BLaER1 treated with 17β-estradiol and CSF1 and Interleukin-3, amounts not matched to agents 10 nM and 100 nM (cell line): ENCODE measurements around the gene TMEM130.
A peak's percentile ranks its signal among the peaks of the same experiment; 100 is the strongest.

Source experiments
- H3K27ac ChIP-seq, 11 experiments: shearing (Covaris generic); formaldehyde crosslinking; 2 replicates each; pipeline ENCODE4 v1.8.1; 2022
- H3K27me3 ChIP-seq, 11 experiments: shearing (Covaris generic); formaldehyde crosslinking; 2 replicates each; pipeline ENCODE4 v1.8.1; 2022
- H3K36me3 ChIP-seq, 11 experiments: shearing (Covaris generic); formaldehyde crosslinking; 2 replicates each; pipeline ENCODE4 v1.8.1; 2022
- H3K4me1 ChIP-seq, 10 experiments: shearing (Covaris generic); formaldehyde crosslinking; 2 replicates each; pipeline ENCODE4 v1.8.1; 2022
- H3K4me2 ChIP-seq, 11 experiments: shearing (Covaris generic); formaldehyde crosslinking; 2 replicates each; pipeline ENCODE4 v1.8.1; 2022
- H3K4me3 ChIP-seq, 10 experiments: shearing (Covaris generic); formaldehyde crosslinking; 2 replicates each; pipeline ENCODE4 v1.8.1; 2022
- H3K9ac ChIP-seq, 11 experiments: shearing (Covaris generic); formaldehyde crosslinking; 2 replicates each; pipeline ENCODE4 v1.8.1; 2022
- H3K9me3 ChIP-seq, 11 experiments: shearing (Covaris generic); formaldehyde crosslinking; replicated peaks in 1 of 11; 2 replicates each; pipeline ENCODE4 v1.8.1; 2022
- H4K20me1 ChIP-seq, 11 experiments: shearing (Covaris generic); formaldehyde crosslinking; 2 replicates each; pipeline ENCODE4 v1.8.1; 2022
- Cebpa-rat ChIP-seq, 11 experiments: shearing (Covaris generic); IDR thresholded peaks; 2 replicates each; pipeline ENCODE4 v1.8.1; 2022

Gene TMEM130

DNA sequence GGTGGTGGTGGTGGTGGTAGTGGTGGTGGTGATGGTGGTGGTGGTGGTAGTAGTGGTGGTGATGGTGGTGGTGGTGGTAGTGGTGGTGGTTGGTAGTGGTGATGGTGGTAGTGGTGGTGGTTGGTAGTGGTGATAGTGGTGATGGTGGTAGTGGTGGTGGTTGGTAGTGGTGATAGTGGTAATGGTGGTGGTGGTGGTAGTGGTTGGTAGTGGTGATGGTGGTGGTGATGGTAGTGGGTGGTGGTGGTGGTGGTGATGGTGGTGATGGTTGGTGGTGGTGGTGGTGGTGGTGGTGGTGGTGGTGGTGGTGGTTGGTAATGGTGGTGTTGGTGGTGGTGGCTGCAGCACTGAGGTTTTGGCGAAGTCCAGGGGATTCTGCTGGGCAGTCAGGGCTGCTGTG lies 58.5 kb downstream of the TMEM130 start:
- Histone ChIP-seq H3K4me3 (no peak overlapping the region), H3K9me3 (peaks cover 0 to 18% (median 0%) of the 10 kb centered on the region in 11 experiments; a peak in 11 of 22 replicates), H3K27ac (no peak overlapping the region), H4K20me1 (no peaks in the 10 kb centered on the region), H3K4me2 (no peak overlapping the region), H3K27me3 (no peaks in the 10 kb centered on the region), H3K4me1 (peaks cover 0 to 8% (median 0%) of the 10 kb centered on the region in 10 experiments; a peak in 2 of 20 replicates), H3K9ac (no peak overlapping the region), H3K36me3 (no peaks in the 10 kb centered on the region)
- no peak for TF ChIP-seq Cebpa-rat (IDR thresholded peaks at IDR 0.05)

DNA sequence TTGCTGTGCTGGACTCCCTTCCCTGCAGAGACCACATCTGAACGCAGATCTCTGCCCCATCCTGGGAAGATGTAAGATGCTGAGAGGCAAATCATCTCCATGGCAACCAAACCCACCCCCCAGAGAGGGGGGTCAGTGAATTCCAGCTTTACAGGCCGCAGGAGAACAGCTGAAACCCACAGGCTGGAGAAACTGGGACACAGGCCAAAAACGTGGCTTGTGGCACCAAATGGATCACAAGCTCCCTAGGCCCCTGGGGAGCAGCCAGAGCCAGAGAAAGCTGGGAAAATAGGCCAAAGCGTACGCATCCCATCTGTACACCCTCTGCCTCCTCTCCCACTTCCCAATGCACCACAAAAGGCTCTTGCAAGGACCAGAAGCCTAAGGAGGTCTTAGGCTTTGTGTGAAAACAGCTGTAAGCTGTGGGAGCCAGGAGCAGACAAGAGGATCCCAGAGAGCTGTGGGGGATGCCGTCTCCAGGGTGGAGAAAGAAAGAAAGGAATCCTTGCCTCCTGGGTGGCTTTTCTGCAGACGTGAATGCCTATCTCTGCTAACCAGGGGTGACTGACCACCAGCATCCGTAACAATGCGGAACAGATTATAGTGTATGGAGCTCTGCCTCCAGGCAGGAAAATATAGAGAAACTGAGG lies 59.5 kb downstream of the TMEM130 start:
- Histone ChIP-seq H3K4me2 (no peak overlapping the region), H3K4me3 (no peak overlapping the region), H3K27ac (no peak overlapping the region), H3K9ac (no peak overlapping the region), H3K4me1 (peaks cover 0 to 10% (median 0%) of the 10 kb centered on the region in 10 experiments; a peak in 5 of 20 replicates), H4K20me1 (no peaks in the 10 kb centered on the region), H3K27me3 (no peaks in the 10 kb centered on the region), H3K9me3 (peaks cover 0 to 18% (median 0%) of the 10 kb centered on the region in 11 experiments; a peak in 11 of 22 replicates), H3K36me3 (no peaks in the 10 kb centered on the region)
- no peak for TF ChIP-seq Cebpa-rat (IDR thresholded peaks at IDR 0.05)

DNA sequence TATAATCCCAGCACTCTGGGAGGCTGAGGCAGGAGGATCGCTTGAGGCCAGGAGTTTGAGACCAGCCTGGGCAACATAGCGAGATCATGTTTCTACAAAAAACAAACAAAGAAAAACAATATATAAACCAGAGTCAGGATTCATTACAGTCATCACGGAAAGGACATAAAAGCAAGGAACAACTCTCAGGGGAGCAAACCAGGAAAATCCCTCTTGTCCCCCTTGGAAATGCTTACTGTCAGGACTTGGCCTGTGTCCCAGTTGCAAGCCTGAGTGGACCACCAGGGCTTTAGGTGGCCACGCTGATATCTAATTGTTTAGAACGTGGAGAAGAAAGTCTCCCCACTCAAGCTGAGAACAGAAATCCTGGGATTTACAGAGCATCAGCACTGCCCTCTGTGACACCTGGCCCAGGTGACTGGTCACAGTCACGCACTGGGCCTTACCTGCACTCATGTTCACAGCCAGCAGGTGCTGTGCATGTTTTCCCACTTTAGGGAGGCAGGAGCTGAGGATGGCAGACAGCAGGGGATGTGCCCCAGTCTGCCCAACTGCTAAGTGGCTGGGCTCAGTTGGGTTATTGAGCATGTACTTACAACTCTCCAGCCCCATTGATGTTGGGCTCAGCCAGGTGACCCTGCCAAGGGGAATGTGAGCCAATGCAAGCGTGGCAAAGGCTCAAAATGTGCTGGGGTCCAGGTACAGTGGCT lies 60.9 kb downstream of the TMEM130 start:
- Histone ChIP-seq H3K4me1 (peaks cover 4 to 18% (median 7%) of the 10 kb centered on the region in 10 experiments), H3K4me2 (no peak overlapping the region), H3K36me3 (no peaks in the 10 kb centered on the region), H3K27ac (no peak overlapping the region), H3K9me3 (peaks cover 0 to 18% (median 0%) of the 10 kb centered on the region in 11 experiments; a peak in 11 of 22 replicates), H3K9ac (no peak overlapping the region), H4K20me1 (no peaks in the 10 kb centered on the region), H3K4me3 (no peak overlapping the region), H3K27me3 (peaks cover 0 to 5% (median 0%) of the 10 kb centered on the region in 11 experiments; a peak in 3 of 22 replicates)
- TF ChIP-seq Cebpa-rat (IDR thresholded peaks at IDR 0.05), result no peak

DNA sequence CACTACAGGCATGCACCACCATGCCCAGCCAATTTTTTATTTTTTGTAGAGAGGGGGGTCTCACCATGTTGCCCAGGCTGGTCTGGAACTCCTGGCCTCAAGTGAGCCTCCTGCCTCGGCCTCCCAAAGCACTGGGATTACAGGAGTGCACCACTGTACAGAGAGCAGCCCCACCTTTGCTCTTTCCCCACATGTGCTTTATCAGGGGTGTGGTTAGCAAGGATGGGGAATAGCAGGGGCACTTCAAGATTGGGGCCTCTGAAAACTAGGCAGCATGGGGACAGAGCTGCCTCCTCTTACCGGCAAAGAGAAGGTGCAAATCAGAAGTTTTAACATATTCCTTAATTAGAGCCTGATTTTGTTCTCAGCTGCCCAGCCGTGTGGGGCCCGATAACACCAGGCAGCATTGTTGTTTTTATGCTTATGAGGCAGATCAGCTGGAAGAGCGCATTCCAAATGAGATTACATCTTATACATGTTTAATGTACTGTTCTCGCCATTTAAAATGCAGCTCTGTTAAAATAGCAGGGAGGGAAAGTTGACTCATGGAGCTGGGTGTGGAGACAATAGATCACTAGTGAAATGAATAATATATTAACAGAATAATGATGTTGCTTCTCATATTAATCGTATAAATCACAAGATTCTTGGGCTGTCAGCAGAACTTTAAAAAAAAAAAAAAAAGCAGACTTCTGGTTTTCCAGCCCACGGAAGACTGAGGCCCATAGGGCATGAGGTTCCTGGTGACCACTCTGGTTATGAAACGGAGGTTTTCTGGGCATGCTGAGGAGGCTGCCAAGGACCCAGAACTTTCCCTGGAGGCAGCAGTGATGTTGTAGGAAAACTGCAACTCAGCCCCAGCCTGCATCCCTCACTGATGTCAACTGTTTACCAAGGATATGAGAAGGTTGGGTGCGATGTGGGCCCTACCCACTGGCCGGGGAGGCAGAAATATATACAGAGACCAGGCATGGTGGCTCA lies 62.5 kb downstream of the TMEM130 start:
- Histone ChIP-seq H3K4me2 (peak overlapping the region in 2 of 11 experiments; percentile 36 to 39; a peak in 2 of 22 replicates), H3K4me3 (no peak overlapping the region), H3K9ac (no peak overlapping the region), H3K27me3 (peaks cover 0 to 11% (median 0%) of the 10 kb centered on the region in 11 experiments; a peak in 3 of 22 replicates), H4K20me1 (peaks cover 0 to 5% (median 4%) of the 10 kb centered on the region in 11 experiments; a peak in 5 of 22 replicates), H3K9me3 (peaks cover 0 to 18% (median 0%) of the 10 kb centered on the region in 11 experiments; a peak in 11 of 22 replicates), H3K4me1 (peaks cover 19 to 33% (median 23%) of the 10 kb centered on the region in 10 experiments), H3K27ac (no peak overlapping the region), H3K36me3 (no peaks in the 10 kb centered on the region)
- no peak for TF ChIP-seq Cebpa-rat (IDR thresholded peaks at IDR 0.05)

DNA sequence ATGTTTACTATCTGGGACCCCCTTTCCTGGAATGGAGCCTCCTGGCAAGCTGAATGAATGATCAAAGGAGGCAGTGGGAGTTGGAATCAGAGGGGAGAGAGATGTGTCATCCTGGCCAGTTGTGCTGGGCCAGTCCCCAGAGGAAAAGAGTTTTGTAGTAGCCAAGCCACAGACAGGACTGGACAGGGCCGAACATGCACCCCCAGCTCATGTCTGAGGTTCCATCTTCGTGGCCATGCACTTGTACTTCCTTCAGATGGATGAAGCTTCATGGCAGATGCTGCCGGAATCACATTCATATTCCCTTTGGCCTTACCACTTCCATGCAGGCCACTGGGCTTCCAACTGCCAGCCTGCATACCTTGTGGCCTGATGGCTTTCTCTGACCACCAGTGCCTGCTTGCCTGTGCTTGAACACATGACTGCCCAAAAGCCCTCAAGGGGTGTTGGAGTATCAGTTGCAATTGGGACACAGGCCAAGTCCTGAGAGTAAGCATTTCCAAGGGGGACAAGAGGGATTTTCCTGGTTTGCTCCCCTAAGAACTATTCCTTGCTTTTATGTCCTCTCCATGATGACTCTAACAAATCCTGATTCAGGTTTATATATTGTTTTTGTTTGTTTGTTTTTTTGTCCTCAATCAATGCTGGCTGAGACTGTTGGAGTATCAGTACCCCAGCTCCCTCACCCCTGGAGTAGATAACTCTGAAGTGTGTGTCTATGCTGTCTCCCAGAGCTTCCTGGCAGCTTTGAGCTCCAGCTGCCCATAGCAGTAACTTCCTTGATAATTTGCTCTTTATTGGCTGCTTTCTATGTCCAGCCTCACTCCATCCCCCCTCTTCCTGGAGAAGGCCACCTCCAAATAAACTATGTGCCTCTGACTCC lies 63.6 kb downstream of the TMEM130 start:
- no peak overlapping the region for H3K27ac ChIP-seq
- no peak for TF ChIP-seq Cebpa-rat (IDR thresholded peaks at IDR 0.05)
- no peak overlapping the region for H3K9ac ChIP-seq
- H3K4me1 ChIP-seq, result peaks cover 28 to 43% (median 33%) of the 10 kb centered on the region in 10 experiments
- H3K4me3 ChIP-seq, result no peak overlapping the region
- peaks cover 0 to 11% (median 0%) of the 10 kb centered on the region in 11 experiments; a peak in 3 of 22 replicates for H3K27me3 ChIP-seq
- peaks cover 0 to 9% (median 4%) of the 10 kb centered on the region in 11 experiments; a peak in 7 of 22 replicates for H4K20me1 ChIP-seq
- peaks cover under 1 to 16% (median 4%) of the 10 kb centered on the region in 11 experiments for H3K9me3 ChIP-seq
- no peaks in the 10 kb centered on the region for H3K36me3 ChIP-seq
- peak overlapping the region in 5 of 11 experiments; percentile 4 to 20 (median 10); a peak in 3 of 22 replicates for H3K4me2 ChIP-seq

DNA sequence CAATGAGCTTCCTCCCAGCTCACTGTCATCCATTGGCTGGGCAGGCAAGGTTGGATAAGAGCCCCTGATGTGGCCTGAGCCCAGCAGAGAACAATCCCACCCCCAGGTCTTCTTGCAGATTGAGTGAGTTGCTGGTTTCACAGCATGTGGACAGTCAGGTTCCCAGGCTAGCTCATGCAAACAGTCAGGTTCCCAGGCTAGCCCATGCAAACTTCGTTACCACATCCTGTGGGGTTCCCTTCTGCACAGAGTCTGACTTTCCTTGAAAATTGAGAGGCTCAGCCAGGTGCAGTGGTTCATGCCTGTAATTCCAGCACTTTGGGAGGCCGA lies 67.1 kb downstream of the TMEM130 start:
- H3K27ac ChIP-seq, result peak overlapping the region in 10 of 11 experiments; percentile 45 to 75 (median 62); a peak in 20 of 22 replicates
- 0 out of 20 replicates have a peak overlapping the region, but pooled peaks of 1 of the 10 experiments have one; percentile 26 for H3K4me3 ChIP-seq
- H3K4me2 ChIP-seq, result peak overlapping the region; percentile 69 to 89 (median 79)

DNA sequence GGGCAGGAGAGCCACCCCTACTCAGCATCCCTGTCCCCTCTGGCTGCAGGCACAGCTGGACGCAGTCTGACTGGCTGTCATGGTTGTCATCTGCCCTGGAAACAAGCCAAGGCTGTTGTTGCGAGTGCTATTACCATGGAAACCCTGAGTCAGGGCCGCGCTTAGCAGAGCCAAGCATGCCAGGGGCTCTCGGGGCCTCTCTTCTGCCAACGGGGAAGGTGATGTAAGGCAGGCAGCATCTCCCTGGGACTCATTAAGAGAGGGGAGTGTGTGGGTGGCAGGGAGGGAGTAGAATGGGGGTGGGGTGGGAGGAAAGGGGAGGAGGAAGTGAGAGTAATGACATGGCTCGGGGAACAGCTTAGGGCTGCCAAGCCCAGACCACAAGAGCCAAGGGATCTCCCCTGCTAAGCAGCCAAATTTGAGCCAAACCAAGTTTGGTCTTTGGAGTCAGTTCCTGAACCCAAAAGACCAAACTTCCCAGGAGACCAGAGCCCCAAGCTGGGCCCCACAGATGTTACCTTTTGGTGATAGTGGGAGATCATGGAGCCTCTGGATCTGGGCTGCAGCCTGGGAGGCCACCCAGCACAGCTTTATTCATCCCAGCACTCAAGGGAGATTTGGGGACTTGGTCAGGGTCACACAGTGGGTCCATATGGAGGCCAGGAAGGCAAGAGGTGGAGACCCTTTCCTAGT lies 67.6 kb downstream of the TMEM130 start:
- Histone ChIP-seq H3K4me1 (peaks cover 34 to 49% (median 38%) of the 10 kb centered on the region in 10 experiments), H3K27ac (peak overlapping the region in 10 of 11 experiments; percentile 52 to 83 (median 68); a peak in 21 of 22 replicates)
- TF ChIP-seq Cebpa-rat (IDR thresholded peaks at IDR 0.05), result no peak

More for the DNA sequence above, 67.1 kb downstream of the TMEM130 start:
- TF ChIP-seq Cebpa-rat (IDR thresholded peaks at IDR 0.05), result no peak
- Histone ChIP-seq H3K9ac (peak overlapping the region in 7 of 11 experiments; percentile 9 to 55 (median 45); a peak in 6 of 22 replicates), H3K27me3 (peaks cover 0 to 11% (median 0%) of the 10 kb centered on the region in 11 experiments; a peak in 3 of 22 replicates), H4K20me1 (peaks cover 0 to 9% (median 4%) of the 10 kb centered on the region in 11 experiments; a peak in 7 of 22 replicates), H3K4me1 (peaks cover 31 to 44% (median 35%) of the 10 kb centered on the region in 10 experiments), H3K36me3 (no peaks in the 10 kb centered on the region), H3K9me3 (peaks cover 14 to 24% (median 17%) of the 10 kb centered on the region in 11 experiments)

More for the DNA sequence above, 67.6 kb downstream of the TMEM130 start:
- H4K20me1 ChIP-seq, result peaks cover 0 to 9% (median 4%) of the 10 kb centered on the region in 11 experiments; a peak in 7 of 22 replicates
- H3K36me3 ChIP-seq, result no peaks in the 10 kb centered on the region
- H3K9ac ChIP-seq, result peak overlapping the region in 8 of 11 experiments; percentile 9 to 65 (median 50); a peak in 9 of 22 replicates
- peaks cover 14 to 24% (median 17%) of the 10 kb centered on the region in 11 experiments for H3K9me3 ChIP-seq
- peak overlapping the region; percentile 77 to 91 (median 84) for H3K4me2 ChIP-seq
- 0 out of 20 replicates have a peak overlapping the region, but pooled peaks of 1 of the 10 experiments have one; percentile 26 for H3K4me3 ChIP-seq
- H3K27me3 ChIP-seq, result peaks cover 0 to 11% (median 0%) of the 10 kb centered on the region in 11 experiments; a peak in 3 of 22 replicates
